IPS-18a (cell line): ENCODE measurements around the gene ABTB2.

ENCODE experiments used
- H3K27ac ChIP-seq: one replicate; pipeline ENCODE4 v1.5.1; 2013; ENCODE audit warnings: low read length
- H3K27me3 ChIP-seq: one replicate; pipeline ENCODE4 v1.6.1; 2013; ENCODE audit warnings: mild to moderate bottlenecking, low read length; ENCODE audit not compliant: control insufficient read depth, insufficient read depth
- H3K36me3 ChIP-seq: one replicate; pipeline ENCODE4 v1.6.1; 2013; ENCODE audit warnings: low read depth, low read length; ENCODE audit not compliant: control insufficient read depth
- H3K4me1 ChIP-seq: one replicate; pipeline ENCODE4 v1.6.1; 2013; ENCODE audit warnings: low read depth, low read length; ENCODE audit not compliant: control insufficient read depth
- H3K4me3 ChIP-seq: one replicate; pipeline ENCODE4 v1.5.1; 2013; ENCODE audit warnings: low read length
- H3K9ac ChIP-seq: one replicate; pipeline ENCODE4 v1.6.1; 2013; ENCODE audit warnings: mild to moderate bottlenecking, low read length, moderate library complexity
- H3K9me3 ChIP-seq: one replicate; pipeline ENCODE4 v1.6.1; 2013; ENCODE audit warnings: low read depth, low read length; ENCODE audit not compliant: control insufficient read depth

Gene ABTB2

GRCh38 chr11:34278175-34278574 is 79.6 kb downstream of the ABTB2 start:
- Histone ChIP-seq H3K9me3 (no peaks in the 10 kb centered on the region), H3K27me3 (no peaks in the 10 kb centered on the region), H3K4me3 (no peak overlapping the region), H3K4me1 (no peaks in the 10 kb centered on the region), H3K36me3 (no peaks in the 10 kb centered on the region), H3K27ac (no peak overlapping the region), H3K9ac (no peak overlapping the region)

DNA sequence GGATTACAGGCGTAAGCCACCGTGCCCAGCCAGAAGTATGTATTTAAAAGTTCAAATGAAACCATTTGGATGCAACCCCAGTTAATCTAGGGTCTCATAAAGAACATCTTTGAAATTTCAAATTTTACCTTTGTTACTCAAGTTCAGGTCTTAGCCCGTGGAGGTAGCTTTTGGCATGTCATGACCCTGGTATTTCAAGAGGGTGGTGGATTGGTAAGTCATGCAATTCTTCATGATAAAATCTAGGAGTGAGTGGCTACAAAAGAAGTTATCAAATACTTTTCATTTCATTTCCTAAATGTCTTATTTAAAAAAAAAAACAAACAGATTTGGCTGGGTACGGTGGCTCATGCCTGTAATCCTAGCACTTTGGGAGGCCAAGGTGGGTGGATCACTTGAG is 80.6 kb downstream of the ABTB2 start:
- Histone ChIP-seq H3K9me3 (no peaks in the 10 kb centered on the region), H3K4me1 (no peaks in the 10 kb centered on the region), H3K4me3 (no peak overlapping the region), H3K9ac (no peak overlapping the region), H3K27me3 (no peaks in the 10 kb centered on the region), H3K27ac (no peak overlapping the region), H3K36me3 (no peaks in the 10 kb centered on the region)

DNA sequence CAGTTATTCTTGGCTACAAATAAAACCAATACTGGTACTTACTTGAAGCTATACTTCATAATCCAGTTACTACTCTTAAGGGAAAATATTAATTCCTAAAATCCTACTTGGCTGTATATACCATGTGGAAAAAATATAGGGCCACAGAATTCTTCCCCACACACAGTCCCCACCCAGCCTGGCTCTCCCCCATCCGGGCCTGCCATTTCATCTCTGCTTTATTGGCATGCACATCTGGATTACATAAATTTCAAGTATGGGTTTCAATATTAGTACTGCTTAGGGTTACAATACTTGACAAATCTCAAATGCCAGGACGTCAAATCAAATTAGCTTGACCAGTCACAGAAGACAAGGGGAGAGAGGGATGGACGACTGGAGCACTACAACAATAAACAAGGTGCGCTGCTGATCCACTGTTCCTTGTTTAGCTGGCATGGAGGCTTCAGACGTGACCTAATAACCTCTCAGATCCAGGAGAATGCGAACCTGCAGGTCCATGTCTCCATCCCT is 81.4 kb downstream of the ABTB2 start:
- no peaks in the 10 kb centered on the region for H3K9me3 ChIP-seq
- no peaks in the 10 kb centered on the region for H3K4me1 ChIP-seq
- no peaks in the 10 kb centered on the region for H3K36me3 ChIP-seq
- H3K9ac ChIP-seq, result no peak overlapping the region
- H3K4me3 ChIP-seq, result no peak overlapping the region
- H3K27ac ChIP-seq, result no peak overlapping the region
- no peaks in the 10 kb centered on the region for H3K27me3 ChIP-seq

- H3K27ac ChIP-seq, result no peak overlapping the region
- no peaks in the 10 kb centered on the region for H3K9me3 ChIP-seq
- H3K9ac ChIP-seq, result no peak overlapping the region
- H3K4me1 ChIP-seq, result no peaks in the 10 kb centered on the region
- no peaks in the 10 kb centered on the region for H3K36me3 ChIP-seq
- no peak overlapping the region for H3K4me3 ChIP-seq
- no peaks in the 10 kb centered on the region for H3K27me3 ChIP-seq
Observed at GRCh38 chr11:34275486-34275885, 82.3 kb downstream of the ABTB2 start.

- Histone ChIP-seq H3K4me1 (no peaks in the 10 kb centered on the region), H3K27me3 (no peaks in the 10 kb centered on the region), H3K36me3 (no peaks in the 10 kb centered on the region), H3K4me3 (no peak overlapping the region), H3K27ac (no peak overlapping the region), H3K9me3 (no peaks in the 10 kb centered on the region), H3K9ac (no peak overlapping the region)
Observed at GRCh38 chr11:34274712-34275398, 83.0 kb downstream of the ABTB2 start.

GRCh38 chr11:34273099-34273498 is 84.7 kb downstream of the ABTB2 start:
- no peak overlapping the region for H3K9ac ChIP-seq
- no peaks in the 10 kb centered on the region for H3K27me3 ChIP-seq
- no peaks in the 10 kb centered on the region for H3K36me3 ChIP-seq
- no peaks in the 10 kb centered on the region for H3K9me3 ChIP-seq
- no peak overlapping the region for H3K4me3 ChIP-seq
- H3K27ac ChIP-seq, result no peak overlapping the region
- no peaks in the 10 kb centered on the region for H3K4me1 ChIP-seq

GRCh38 chr11:34271727-34272126 is 86.1 kb downstream of the ABTB2 start:
- Histone ChIP-seq H3K36me3 (no peaks in the 10 kb centered on the region), H3K27ac (no peak overlapping the region), H3K4me1 (peaks cover 5% of the 10 kb centered on the region), H3K9me3 (no peaks in the 10 kb centered on the region), H3K4me3 (no peak overlapping the region), H3K27me3 (no peaks in the 10 kb centered on the region), H3K9ac (no peak overlapping the region)

DNA sequence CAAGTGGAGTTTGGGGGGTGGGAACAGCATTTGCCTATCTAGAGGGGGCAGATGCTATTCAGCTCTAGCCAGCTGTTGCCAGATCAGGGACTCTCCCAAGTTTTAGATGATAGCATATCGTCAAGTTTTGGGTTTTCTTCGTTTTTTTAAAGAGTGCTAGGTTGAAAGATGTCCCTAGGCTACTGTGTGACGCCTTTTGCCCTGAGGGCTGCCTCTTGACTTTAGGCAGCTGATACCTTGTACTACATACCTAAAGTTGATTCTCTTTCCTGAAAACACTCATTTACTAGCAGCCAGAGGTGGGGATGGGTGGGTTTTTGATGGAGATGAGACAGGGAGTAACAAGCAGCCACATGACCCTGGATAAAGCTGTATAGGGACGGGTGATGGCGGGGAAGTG is 87.1 kb downstream of the ABTB2 start:
- H3K27me3 ChIP-seq, result no peaks in the 10 kb centered on the region
- H3K9me3 ChIP-seq, result no peaks in the 10 kb centered on the region
- no peak overlapping the region for H3K27ac ChIP-seq
- H3K9ac ChIP-seq, result no peak overlapping the region
- no peaks in the 10 kb centered on the region for H3K36me3 ChIP-seq
- peaks cover 10% of the 10 kb centered on the region for H3K4me1 ChIP-seq
- H3K4me3 ChIP-seq, result no peak overlapping the region

DNA sequence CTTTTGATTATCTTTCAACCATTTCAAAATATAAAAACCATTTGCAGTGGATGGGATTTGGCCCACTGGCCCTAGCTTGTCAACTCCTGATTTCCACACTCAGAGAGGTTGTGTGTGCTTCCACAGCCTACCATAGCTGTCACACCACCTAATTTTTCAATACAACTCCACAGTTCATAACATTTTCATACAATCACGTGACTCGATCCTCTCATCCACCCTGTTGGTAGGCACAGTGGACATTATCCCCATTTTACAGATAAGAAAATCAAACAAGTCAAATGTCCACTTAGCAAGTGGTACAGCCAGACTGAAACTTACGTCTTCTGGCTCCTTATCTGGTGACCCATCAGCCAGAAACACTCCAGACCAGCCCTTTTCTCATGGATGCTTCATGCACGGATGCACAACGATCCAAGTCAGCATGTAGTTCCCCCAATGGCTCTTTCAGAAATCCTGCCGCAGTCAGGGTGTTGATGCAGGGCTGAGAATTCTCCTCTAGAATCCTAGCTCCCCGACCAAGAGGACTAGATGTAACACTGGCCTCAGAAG is 88.0 kb downstream of the ABTB2 start:
- no peaks in the 10 kb centered on the region for H3K9me3 ChIP-seq
- peaks cover 10% of the 10 kb centered on the region for H3K4me1 ChIP-seq
- H3K27ac ChIP-seq, result no peak overlapping the region
- no peak overlapping the region for H3K9ac ChIP-seq
- no peaks in the 10 kb centered on the region for H3K36me3 ChIP-seq
- no peaks in the 10 kb centered on the region for H3K27me3 ChIP-seq
- no peak overlapping the region for H3K4me3 ChIP-seq

GRCh38 chr11:34268906-34269430 is 88.8 kb downstream of the ABTB2 start:
- H3K27ac ChIP-seq, result no peak overlapping the region
- no peak overlapping the region for H3K4me3 ChIP-seq
- no peaks in the 10 kb centered on the region for H3K27me3 ChIP-seq
- no peak overlapping the region for H3K9ac ChIP-seq
- peaks cover 10% of the 10 kb centered on the region for H3K4me1 ChIP-seq
- H3K9me3 ChIP-seq, result no peaks in the 10 kb centered on the region
- H3K36me3 ChIP-seq, result no peaks in the 10 kb centered on the region

GRCh38 chr11:34267417-34267816 is 90.4 kb downstream of the ABTB2 start:
- no peak overlapping the region for H3K4me3 ChIP-seq

DNA sequence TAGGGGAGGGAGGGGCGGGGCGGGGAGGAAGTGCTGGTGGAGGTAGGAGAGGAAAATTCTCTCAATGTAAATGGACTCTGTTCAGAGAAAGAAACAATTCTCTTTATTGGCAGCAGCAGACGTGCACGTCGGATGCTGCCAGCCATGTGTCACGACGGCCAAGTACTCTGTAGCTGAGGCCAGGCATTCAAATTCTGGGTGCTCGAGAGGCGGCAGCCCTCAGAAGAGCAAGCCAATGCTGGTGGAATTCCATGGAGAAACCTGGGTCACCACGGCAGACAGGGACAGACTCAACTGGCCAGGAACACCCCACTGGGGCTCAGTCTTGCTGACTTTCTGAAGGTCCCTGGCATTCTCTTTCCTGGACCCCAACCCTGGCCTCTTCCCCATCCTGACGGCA is 90.8 kb downstream of the ABTB2 start:
- peaks cover 20% of the 10 kb centered on the region for H3K4me1 ChIP-seq
- H3K9ac ChIP-seq, result no peak overlapping the region
- H3K27ac ChIP-seq, result no peak overlapping the region
- no peak overlapping the region for H3K4me3 ChIP-seq
- no peaks in the 10 kb centered on the region for H3K9me3 ChIP-seq
- no peaks in the 10 kb centered on the region for H3K27me3 ChIP-seq
- no peaks in the 10 kb centered on the region for H3K36me3 ChIP-seq

More at GRCh38 chr11:34267417-34267816, 90.4 kb downstream of the ABTB2 start:
- Histone ChIP-seq H3K27me3 (no peaks in the 10 kb centered on the region), H3K36me3 (no peaks in the 10 kb centered on the region), H3K27ac (no peak overlapping the region), H3K9me3 (no peaks in the 10 kb centered on the region), H3K9ac (no peak overlapping the region), H3K4me1 (peaks cover 20% of the 10 kb centered on the region)
